Measurements from ENCODE around the gene SLC6A2. TPM values are rescaled to one million over a fixed set of nuclear protein-coding genes. Genes with fewer than 3 reads are reported as not detected.

SLC6A2 gene
- total and polyA plus RNA-seq, 2 of the 13 experiments (the other 11 are each of a cell fraction or from before 2014, with no cell fraction given) = 0.62 to 0.66 TPM

DNA sequence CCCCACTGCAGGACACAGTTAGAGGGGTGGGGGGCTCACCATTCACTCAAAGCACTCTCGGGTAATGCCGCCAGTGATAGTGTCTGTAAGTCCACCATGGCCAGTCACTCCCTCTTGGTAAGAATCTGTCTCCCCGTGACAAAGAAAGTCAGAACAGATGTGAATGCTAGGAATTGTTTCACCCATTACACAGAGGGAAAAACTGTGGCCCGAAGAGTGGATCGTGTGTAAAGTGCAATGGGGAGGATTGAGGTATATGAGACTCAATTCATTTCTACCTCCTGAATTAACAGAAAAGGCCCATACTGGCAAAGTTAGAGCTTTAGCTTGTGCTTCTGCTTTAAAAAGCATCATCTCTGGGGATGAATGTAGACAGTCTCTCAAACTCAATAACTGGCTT lies 17.5 kb upstream of the SLC6A2 start:
- Histone ChIP-seq H4K20me1 (ENCODE audit: insufficient read depth, low read length) (no peaks in the 10 kb centered on the region), H3K4me1 (ENCODE audit: insufficient read depth, low read length) (peaks cover 78% of the 10 kb centered on the region), H3K27ac (ENCODE audit: extremely low read length, insufficient read depth, low read length) (no peak overlapping the region), H3K4me2 (ENCODE audit: low read depth, low read length) (no peak overlapping the region), H3K36me3 (replicated peaks in 1 of 2; ENCODE audit: control insufficient read depth in 1 of 2, insufficient read depth in 2 of 2, low read length in 2 of 2) (no peaks in the 10 kb centered on the region), H3K9me3 (ENCODE audit: low read length) (no peaks in the 10 kb centered on the region), H2AFZ (ENCODE audit: low read length) (no peak overlapping the region), H3K9ac (ENCODE audit: insufficient read depth, low read depth, low read length) (no peak overlapping the region), H3K79me2 (ENCODE audit: insufficient read depth, low read length) (no peaks in the 10 kb centered on the region), H3K27me3 (ENCODE audit: control insufficient read depth in 1 of 2, insufficient read depth in 2 of 2, low read length in 2 of 2) (no peaks in the 10 kb centered on the region), H3K4me3 (replicated peaks in 1 of 3; ENCODE audit: insufficient read depth in 1 of 3, low read depth in 2 of 3, low read length in 3 of 3) (no peak overlapping the region)
- intact Hi-C loops (cut with micrococcal nuclease; ENCODE audit: unreplicated experiment) (loop anchor here (5.0 kb wide), 1 partner anchor 96 kb away; no protein-coding TSS in a partner anchor), in situ Hi-C loops (cut with HindIII; ENCODE audit: extremely low pct_ligation_motif_present, low pct_unique_long_range_greater_than_20kb) (loop anchor here (5.0 kb wide), 1 partner anchor 141 kb away; no protein-coding TSS in a partner anchor)
- TF ChIP-seq ZMYM3 (CRISPR knock-in tag; IDR thresholded peaks at IDR 0.05) = 0 out of 2 replicates have a peak, but pooled peaks have one; percentile 65
- TF ChIP-seq, protein P1, sequence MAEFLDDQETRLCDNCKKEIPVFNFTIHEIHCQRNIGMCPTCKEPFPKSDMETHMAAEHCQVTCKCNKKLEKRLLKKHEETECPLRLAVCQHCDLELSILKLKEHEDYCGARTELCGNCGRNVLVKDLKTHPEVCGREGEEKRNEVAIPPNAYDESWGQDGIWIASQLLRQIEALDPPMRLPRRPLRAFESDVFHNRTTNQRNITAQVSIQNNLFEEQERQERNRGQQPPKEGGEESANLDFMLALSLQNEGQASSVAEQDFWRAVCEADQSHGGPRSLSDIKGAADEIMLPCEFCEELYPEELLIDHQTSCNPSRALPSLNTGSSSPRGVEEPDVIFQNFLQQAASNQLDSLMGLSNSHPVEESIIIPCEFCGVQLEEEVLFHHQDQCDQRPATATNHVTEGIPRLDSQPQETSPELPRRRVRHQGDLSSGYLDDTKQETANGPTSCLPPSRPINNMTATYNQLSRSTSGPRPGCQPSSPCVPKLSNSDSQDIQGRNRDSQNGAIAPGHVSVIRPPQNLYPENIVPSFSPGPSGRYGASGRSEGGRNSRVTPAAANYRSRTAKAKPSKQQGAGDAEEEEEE (CRISPR knock-in tag; IDR thresholded peaks at IDR 0.05; ENCODE audit: borderline replicate concordance) = no peak
- no peak for TF ChIP-seq ZFX (CRISPR knock-in tag; IDR thresholded peaks at IDR 0.05; ENCODE audit: low read depth)
- TF ChIP-seq THYN1 (CRISPR knock-in tag; IDR thresholded peaks at IDR 0.05; ENCODE audit: borderline replicate concordance, low read depth) = no peak
- no peak for TF ChIP-seq JUNB (CRISPR knock-in tag; IDR thresholded peaks at IDR 0.05; ENCODE audit: borderline replicate concordance)
- TF ChIP-seq EP300 (IDR thresholded peaks at IDR 0.05; ENCODE audit: low read depth in 2 of 2, low read length in 2 of 2) = no peak
- no peak for TF ChIP-seq EP300 (CRISPR knock-in tag; IDR thresholded peaks at IDR 0.05; ENCODE audit: borderline replicate concordance)
- peak; percentile 84 for TF ChIP-seq ZNF629 (CRISPR knock-in tag; conservative IDR thresholded peaks at IDR 0.05)
- no peak for TF ChIP-seq NBN (conservative IDR thresholded peaks at IDR 0.05)
- no peak for DNase-seq (ENCODE audit: low spot score)
- ATAC-seq = no peak
- CTCF ChIA-PET (ENCODE audit: low intra/inter-chr PET ratio, low total read pairs) = no interaction called here
- POLR2A ChIA-PET = interaction anchor here (3.6 kb wide), 1 partner anchor 16 kb away, joined by 56 read pairs; no protein-coding TSS in a partner anchor
- 98% methylated on average over 5 of the region's 5 CpGs for WGBS (ENCODE audit: low lambda C conversion rate)
- BruUV-seq (replicated peaks) = TSS peak; percentile 64
- FAIRE-seq = no peak
